Hepatocyte (in vitro differentiated cells): Measurements from ENCODE around the gene BMP7. TPM values are rescaled to one million over a fixed set of nuclear protein-coding genes. Genes with fewer than 3 reads are reported as not detected.

Experiments
- DNase-seq: peaks from one replicate; pipeline ENCODE4 v3.0.0-alpha.2; 2016; ENCODE audit warnings: low spot score
- H2AFZ ChIP-seq: fragments of 200-600 bp; sonication (generic); 2 replicates; pipeline ENCODE4 v1.6.0; 2016; ENCODE audit warnings: antibody characterized with exemption, mild to moderate bottlenecking
- H3K27ac ChIP-seq: fragments of 200-600 bp; sonication (generic); 2 replicates; pipeline ENCODE4 v1.5.1; 2016; ENCODE audit warnings: mild to moderate bottlenecking
- H3K27me3 ChIP-seq: fragments of 200-600 bp; sonication (generic); 2 replicates; pipeline ENCODE4 v1.6.1; 2016
- H3K36me3 ChIP-seq: fragments of 200-600 bp; sonication (generic); replicated peaks from 2 replicates; pipeline ENCODE4 v1.5.1; 2016; ENCODE audit warnings: low read depth; ENCODE audit not compliant: insufficient read depth
- H3K4me1 ChIP-seq: fragments of 200-600 bp; sonication (generic); 2 replicates; pipeline ENCODE4 v1.5.1; 2016; ENCODE audit warnings: mild to moderate bottlenecking, moderate library complexity; ENCODE audit not compliant: insufficient read depth
- H3K4me2 ChIP-seq: fragments of 200-600 bp; sonication (generic); 2 replicates; pipeline ENCODE4 v1.6.0; 2016
- H3K4me3 ChIP-seq: fragments of 200-600 bp; sonication (generic); 2 replicates; pipeline ENCODE4 v1.5.1; 2016; ENCODE audit warnings: mild to moderate bottlenecking
- H3K79me2 ChIP-seq: fragments of 200-600 bp; sonication (generic); 2 replicates; pipeline ENCODE4 v1.6.0; 2017; ENCODE audit warnings: mild to moderate bottlenecking
- H3K9me2 ChIP-seq: fragments of 200-600 bp; sonication (generic); replicated peaks from 2 replicates; pipeline ENCODE4 v1.6.0; 2017; ENCODE audit warnings: mild to moderate bottlenecking; ENCODE audit not compliant: insufficient read depth
- H3K9me3 ChIP-seq: fragments of 200-600 bp; sonication (generic); 2 replicates; pipeline ENCODE4 v1.5.1; 2016; ENCODE audit warnings: low read depth, mild to moderate bottlenecking
- H4K20me1 ChIP-seq: fragments of 200-600 bp; sonication (generic); 2 replicates; pipeline ENCODE4 v1.6.0; 2016; ENCODE audit warnings: mild to moderate bottlenecking; ENCODE audit not compliant: insufficient read depth, poor library complexity, severe bottlenecking
- CTCF ChIP-seq: fragments of 200-600 bp; sonication (generic); IDR thresholded peaks from 2 replicates; pipeline ENCODE4 v1.5.1; 2016; ENCODE audit warnings: antibody characterized with exemption, mild to moderate bottlenecking; ENCODE audit not compliant: poor library complexity
- EZH2 ChIP-seq: fragments of 200-600 bp; sonication (generic); IDR thresholded peaks from 2 replicates; pipeline ENCODE4 v1.6.1; 2016; ENCODE audit warnings: antibody characterized with exemption, mild to moderate bottlenecking, borderline replicate concordance
- EZH2phosphoT487 ChIP-seq: fragments of 200-600 bp; sonication (generic); IDR thresholded peaks from one replicate; pipeline ENCODE4 v1.6.1; 2018; ENCODE audit warnings: antibody characterized with exemption, mild to moderate bottlenecking, low read depth, moderate library complexity; ENCODE audit not compliant: unreplicated experiment, severe bottlenecking
- WGBS: methylation state at CpG from one replicate; pipeline ENCODE4 v1.1.6; 2016; ENCODE audit warnings: low lambda C conversion rate; ENCODE audit errors: missing lambda C conversion rate; 5-methylcytosine and 5-hydroxymethylcytosine counted together
- polyA plus RNA-seq: library from polyadenylated mRNA; unstranded; fragments of >200 nt; fragmentation: Nextera tagmentation; extraction: Ambion mirVana; gene quantifications from 2 replicates; pipeline ENCODE4 v1.2.1, GENCODE V29; 2016
- total RNA-seq: library from RNA; depleted of rRNA; stranded (reverse); fragments of >200 nt; gene quantifications from 2 replicates; pipeline ENCODE4 v1.2.3, GENCODE V29; 2014

Gene BMP7
- total and polyA plus RNA-seq, 2 experiments from 2014 or later, result 9.1 to 14.8 TPM

GRCh38 chr20:57218489-57218888, 48.0 kb downstream of the BMP7 start:
- Histone ChIP-seq H2AFZ (no peak overlapping the region), H3K4me3 (no peak overlapping the region), H3K9me3 (no peaks in the 10 kb centered on the region), H3K79me2 (no peaks in the 10 kb centered on the region), H4K20me1 (no peaks in the 10 kb centered on the region), H3K27me3 (no peaks in the 10 kb centered on the region), H3K27ac (no peak overlapping the region), H3K4me1 (peaks cover 2% of the 10 kb centered on the region), H3K4me2 (no peak overlapping the region), H3K9me2 (no peaks in the 10 kb centered on the region), H3K36me3 (no peaks in the 10 kb centered on the region)
- no peak for DNase-seq
- WGBS, result 87% methylated on average over 5 of the region's 5 CpGs
- no peak for TF ChIP-seq CTCF
- no peak for TF ChIP-seq EZH2phosphoT487
- no peak for TF ChIP-seq EZH2

- Histone ChIP-seq H3K79me2 (no peaks in the 10 kb centered on the region), H3K9me2 (no peaks in the 10 kb centered on the region), H2AFZ (no peak overlapping the region), H3K4me2 (no peak overlapping the region), H3K27me3 (no peaks in the 10 kb centered on the region), H3K9me3 (no peaks in the 10 kb centered on the region), H4K20me1 (no peaks in the 10 kb centered on the region), H3K36me3 (no peaks in the 10 kb centered on the region), H3K27ac (no peak overlapping the region), H3K4me1 (no peaks in the 10 kb centered on the region), H3K4me3 (no peak overlapping the region)
- TF ChIP-seq EZH2 (no peak), CTCF (no peak), EZH2phosphoT487 (no peak)
- WGBS, result 93% methylated on average over 9 of the region's 9 CpGs
- DNase-seq, result no peak
Observed at GRCh38 chr20:57217802-57218201, 48.6 kb downstream of the BMP7 start.

- no peaks in the 10 kb centered on the region for H4K20me1 ChIP-seq
- no peak overlapping the region for H3K27ac ChIP-seq
- no peaks in the 10 kb centered on the region for H3K9me3 ChIP-seq
- DNase-seq, result no peak
- H3K27me3 ChIP-seq, result no peaks in the 10 kb centered on the region
- H3K4me2 ChIP-seq, result no peak overlapping the region
- no peak overlapping the region for H3K4me3 ChIP-seq
- H3K9me2 ChIP-seq, result no peaks in the 10 kb centered on the region
- H3K4me1 ChIP-seq, result peaks cover 7% of the 10 kb centered on the region
- no peaks in the 10 kb centered on the region for H3K79me2 ChIP-seq
- TF ChIP-seq EZH2 (no peak), CTCF (no peak), EZH2phosphoT487 (no peak)
- 83% methylated on average over 9 of the region's 9 CpGs for WGBS
- H3K36me3 ChIP-seq, result no peaks in the 10 kb centered on the region
- no peak overlapping the region for H2AFZ ChIP-seq
Observed at GRCh38 chr20:57216669-57217068, 49.8 kb downstream of the BMP7 start.
